HepG2 (cell line): ENCODE results near the gene CRYAB. TPM values are rescaled to one million over a fixed set of nuclear protein-coding genes. Genes with fewer than 3 reads are reported as not detected.

ENCODE experiments used
- ARNT ChIP-seq: fragments of 450-650 bp; IDR thresholded peaks from 2 replicates; pipeline ENCODE4 v1.6.1; 2017
- ATF1 ChIP-seq: IDR thresholded peaks from 2 replicates; pipeline ENCODE4 v1.6.1; 2016; ENCODE audit warnings: mild to moderate bottlenecking, control low read depth
- CEBPZ ChIP-seq: IDR thresholded peaks from 2 replicates; pipeline ENCODE4 v1.6.1; 2012; ENCODE audit warnings: low read length, improper control_type of control experiment
- MATR3 ChIP-seq: sonication (generic); formaldehyde crosslinking; IDR thresholded peaks from 2 replicates; pipeline ENCODE4 v1.4.0; 2020; ENCODE audit warnings: missing genetic modification reagents
- NBN ChIP-seq: fragments of 450-650 bp; conservative IDR thresholded peaks from 2 replicates; pipeline ENCODE4 v1.6.1; 2017
- POLR2AphosphoS2 ChIP-seq: IDR thresholded peaks from 2 replicates; pipeline ENCODE4 v1.6.1; 2011; ENCODE audit warnings: low read depth, low read length, improper control_type of control experiment
- PRDM10 ChIP-seq: sonication (generic); formaldehyde crosslinking; IDR thresholded peaks from 2 replicates; pipeline ENCODE4 v1.4.0; 2020; ENCODE audit warnings: low read depth, missing genetic modification reagents
- RARG ChIP-seq: sonication (generic); formaldehyde crosslinking; IDR thresholded peaks from 2 replicates; pipeline ENCODE4 v1.4.0; 2020; ENCODE audit warnings: low read depth, mild to moderate bottlenecking, missing genetic modification reagents
- SIN3A ChIP-seq: IDR thresholded peaks from 2 replicates; pipeline ENCODE4 v1.6.1; 2011; ENCODE audit warnings: low read depth, mild to moderate bottlenecking, control low read depth, low read length, borderline replicate concordance
- SNRNP70 ChIP-seq: fragments of 200-400 bp; formaldehyde crosslinking; IDR thresholded peaks from 2 replicates; pipeline ENCODE4 v1.6.1; 2017; ENCODE audit warnings: mild to moderate bottlenecking, low read depth, low read length, moderate library complexity
- XBP1 ChIP-seq: sonication (generic); formaldehyde crosslinking; IDR thresholded peaks from 2 replicates; pipeline ENCODE4 v1.5.0; 2020; ENCODE audit warnings: missing genetic modification reagents
- ZNF275 ChIP-seq: sonication (generic); formaldehyde crosslinking; IDR thresholded peaks from 2 replicates; pipeline ENCODE4 v1.8.0; 2022; ENCODE audit warnings: missing genetic modification reagents, mild to moderate bottlenecking, inconsistent platforms, borderline replicate concordance
- ZNF329 ChIP-seq: sonication (generic); formaldehyde crosslinking; IDR thresholded peaks from 2 replicates; pipeline ENCODE4 v1.9.0; 2021; ENCODE audit warnings: low read depth, mild to moderate bottlenecking, missing genetic modification reagents
- ZNF570 ChIP-seq: sonication (generic); formaldehyde crosslinking; IDR thresholded peaks from 2 replicates; pipeline ENCODE4 v1.4.0; 2020; ENCODE audit warnings: mild to moderate bottlenecking, missing genetic modification reagents, borderline replicate concordance
- ZNF839 ChIP-seq: sonication (generic); formaldehyde crosslinking; IDR thresholded peaks from 2 replicates; pipeline ENCODE4 v1.4.0; 2020; ENCODE audit warnings: missing genetic modification reagents, mild to moderate bottlenecking, borderline replicate concordance
- polyA plus RNA-seq, 8 experiments: library from polyadenylated mRNA; depleted of rRNA in 3 of 8; stranded (reverse) in 7 of 8; unstranded in 1 of 8; fragments of >200 nt; fragmentation: Illumina TruSeq in 4 of 8; extraction: Trizol in 4 of 8; gene quantifications; 2 replicates each; pipeline versions ENCODE4 v1.2.1 to v1.2.3, GENCODE V29; 2011 to 2016; ENCODE audit warnings: low read depth in 4 of 8, missing spikeins in 1 of 8, mixed read lengths in 1 of 8; ENCODE audit not compliant: insufficient read depth in 1 of 8
- total RNA-seq, 5 experiments: library from RNA; depleted of rRNA; stranded (reverse); fragments of >200 nt; fragmentation: Illumina TruSeq; extraction: Trizol; gene quantifications; 2 replicates each; pipeline ENCODE4 v1.2.3, GENCODE V29; 2016; ENCODE audit warnings: low read depth in 1 of 5
- TF ChIP-seq, protein P1 (sequence below): sonication (generic); formaldehyde crosslinking; IDR thresholded peaks from 2 replicates; pipeline ENCODE4 v1.5.0; 2020; ENCODE audit warnings: missing genetic modification reagents
- TF ChIP-seq, protein P2 (sequence below): sonication (generic); formaldehyde crosslinking; IDR thresholded peaks from 2 replicates; pipeline ENCODE4 v1.8.0; 2022; ENCODE audit warnings: low read depth, missing genetic modification reagents

CRYAB gene
- total and polyA plus RNA-seq, 2 of the 13 experiments (the other 11 are each of a cell fraction or from before 2014, with no cell fraction given): 0.55 to 1.1 TPM

DNA sequence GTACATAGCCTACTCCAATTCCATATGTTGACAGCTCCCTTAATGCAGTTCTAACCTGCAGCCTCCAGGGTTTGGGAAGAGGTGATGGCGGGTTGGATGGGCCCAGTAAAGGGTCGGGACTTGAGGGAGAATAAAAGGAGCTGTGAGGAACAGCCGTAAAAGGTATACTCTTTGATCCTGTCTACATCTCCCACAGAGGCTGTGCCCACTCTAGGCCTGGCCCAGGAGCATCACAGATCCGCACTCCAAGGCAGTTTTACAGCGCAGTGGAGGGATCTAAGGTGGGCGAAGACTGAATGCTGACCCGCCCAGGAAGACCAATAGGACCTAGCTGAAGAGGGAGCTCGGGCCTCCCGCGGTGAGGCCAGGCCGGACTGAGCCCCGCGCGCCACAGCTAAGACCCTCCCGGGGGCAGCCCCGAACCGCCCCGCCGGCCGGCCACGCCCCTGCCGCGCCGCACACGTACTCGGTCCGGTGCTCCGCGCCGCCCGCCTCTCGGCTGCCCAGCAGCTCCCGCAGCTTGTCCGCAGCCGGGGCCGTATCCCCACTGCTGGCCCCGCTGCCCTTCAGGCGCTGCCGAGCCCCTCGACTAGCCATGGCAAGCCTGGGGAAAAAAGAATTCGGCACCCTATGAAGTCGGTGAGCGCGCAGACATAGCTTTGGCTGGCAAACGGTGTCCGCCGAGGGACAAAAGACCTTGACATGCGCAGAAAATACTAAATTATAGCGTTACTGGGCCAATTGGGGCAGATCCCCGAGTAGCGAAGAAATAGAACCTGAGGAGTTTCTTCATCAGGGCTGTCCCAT lies 40.5 kb downstream of the CRYAB start, which contains the start of gene ALG9 (continued):
- no peak for TF ChIP-seq PRDM10
- no peak for TF ChIP-seq XBP1 (CRISPR knock-in tag)
- no peak for TF ChIP-seq ATF1 (CRISPR knock-in tag)
- no peak for TF ChIP-seq MATR3 (CRISPR knock-in tag)
- TF ChIP-seq ZNF329 (CRISPR knock-in tag): no peak
- no peak for TF ChIP-seq POLR2AphosphoS2
- TF ChIP-seq, protein P1, sequence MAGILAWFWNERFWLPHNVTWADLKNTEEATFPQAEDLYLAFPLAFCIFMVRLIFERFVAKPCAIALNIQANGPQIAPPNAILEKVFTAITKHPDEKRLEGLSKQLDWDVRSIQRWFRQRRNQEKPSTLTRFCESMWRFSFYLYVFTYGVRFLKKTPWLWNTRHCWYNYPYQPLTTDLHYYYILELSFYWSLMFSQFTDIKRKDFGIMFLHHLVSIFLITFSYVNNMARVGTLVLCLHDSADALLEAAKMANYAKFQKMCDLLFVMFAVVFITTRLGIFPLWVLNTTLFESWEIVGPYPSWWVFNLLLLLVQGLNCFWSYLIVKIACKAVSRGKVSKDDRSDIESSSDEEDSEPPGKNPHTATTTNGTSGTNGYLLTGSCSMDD (CRISPR knock-in tag): no peak
- no peak for TF ChIP-seq CEBPZ
- no peak for TF ChIP-seq RARG (CRISPR knock-in tag)
- TF ChIP-seq ZNF570 (CRISPR knock-in tag): no peak
- no peak for TF ChIP-seq ARNT
- TF ChIP-seq SIN3A: peak; percentile 34; the same call in 1 of the 2 replicates
- peak; percentile 77; the same call in 1 of the 2 replicates for TF ChIP-seq ZNF275
- TF ChIP-seq ZNF839 (CRISPR knock-in tag): no peak
- no peak for TF ChIP-seq NBN
- TF ChIP-seq, protein P2, sequence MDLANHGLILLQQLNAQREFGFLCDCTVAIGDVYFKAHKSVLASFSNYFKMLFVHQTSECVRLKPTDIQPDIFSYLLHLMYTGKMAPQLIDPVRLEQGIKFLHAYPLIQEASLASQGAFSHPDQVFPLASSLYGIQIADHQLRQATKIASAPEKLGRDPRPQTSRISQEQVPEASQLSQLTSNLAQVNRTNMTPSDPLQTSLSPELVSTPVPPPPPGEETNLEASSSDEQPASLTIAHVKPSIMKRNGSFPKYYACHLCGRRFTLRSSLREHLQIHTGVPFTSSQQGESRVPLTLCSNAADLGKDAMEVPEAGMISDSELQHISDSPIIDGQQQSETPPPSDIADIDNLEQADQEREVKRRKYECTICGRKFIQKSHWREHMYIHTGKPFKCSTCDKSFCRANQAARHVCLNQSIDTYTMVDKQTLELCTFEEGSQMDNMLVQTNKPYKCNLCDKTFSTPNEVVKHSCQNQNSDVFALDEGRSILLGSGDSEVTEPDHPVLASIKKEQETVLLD (CRISPR knock-in tag): 0 out of 2 replicates have a peak, but pooled peaks have one; percentile 48
- no peak for TF ChIP-seq SNRNP70
